ENCODE results near the gene PEX11B.

DNA sequence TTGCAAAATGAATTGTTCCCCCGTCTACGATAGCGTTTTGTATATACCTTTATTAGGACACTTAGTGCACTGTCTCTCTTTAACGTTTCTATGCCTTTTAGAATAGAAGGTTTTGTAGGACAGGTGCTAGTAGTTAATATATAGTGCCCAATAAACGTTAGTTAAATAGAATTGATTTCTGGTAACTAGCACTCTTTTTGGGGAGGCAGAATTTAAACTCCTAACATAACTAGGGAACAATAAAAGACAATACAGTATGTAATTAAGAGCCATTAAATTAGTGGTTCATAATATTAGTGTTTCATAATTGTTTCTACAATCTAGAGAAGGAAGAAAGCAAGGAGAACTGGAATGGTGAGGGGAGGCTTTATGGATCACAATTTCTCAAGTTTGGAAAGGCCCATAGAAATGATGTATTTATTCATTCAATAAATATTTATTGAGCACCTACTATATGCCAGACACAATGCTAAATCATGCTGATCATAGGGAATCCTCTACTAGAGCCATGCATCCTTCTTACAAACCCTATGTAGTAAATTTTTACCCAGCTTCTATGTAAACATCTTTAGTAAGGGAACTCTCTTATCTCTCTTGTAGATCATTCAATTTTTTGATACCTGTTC lies 46.7 kb upstream of the PEX11B start:
- TF ChIP-seq CTCF (IDR thresholded peaks at IDR 0.05; ENCODE audit: borderline replicate concordance, extremely low read depth, low read length, poor library complexity, severe bottlenecking) (no peak), EZH2 (IDR thresholded peaks at IDR 0.05; ENCODE audit: borderline replicate concordance, low read depth, low read length, severe bottlenecking) (no peak)

All from DND-41 (cell line).